GM19193 (cell line): ENCODE measurements around the gene MIOX.

Source experiments
- POLR2A ChIP-seq: IDR thresholded peaks from 4 replicates; pipeline ENCODE4 v1.6.1; 2011; ENCODE audit not compliant: insufficient read depth, insufficient read length; ENCODE audit errors: extremely low read depth

Gene MIOX

GRCh38 chr22:50464451-50464850 is 22.2 kb upstream of the MIOX start:
- TF ChIP-seq POLR2A: no peak

GRCh38 chr22:50465066-50465930 is 21.4 kb upstream of the MIOX start:
- TF ChIP-seq POLR2A: no peak

- TF ChIP-seq POLR2A: no peak
Observed at GRCh38 chr22:50467341-50467740, 19.3 kb upstream of the MIOX start.

- no peak for TF ChIP-seq POLR2A
Observed at GRCh38 chr22:50467773-50468440, 18.8 kb upstream of the MIOX start.

GRCh38 chr22:50468626-50469025 is 18.0 kb upstream of the MIOX start:
- no peak for TF ChIP-seq POLR2A

- TF ChIP-seq POLR2A: peak; percentile 61
Observed at GRCh38 chr22:50469377-50470305, 17.0 kb upstream of the MIOX start.

GRCh38 chr22:50470491-50470890 is 16.2 kb upstream of the MIOX start:
- no peak for TF ChIP-seq POLR2A

GRCh38 chr22:50471197-50471847 is 15.3 kb upstream of the MIOX start:
- no peak for TF ChIP-seq POLR2A

GRCh38 chr22:50471962-50472361 is 14.7 kb upstream of the MIOX start:
- no peak for TF ChIP-seq POLR2A

- no peak for TF ChIP-seq POLR2A
Observed at GRCh38 chr22:50473088-50473487, 13.6 kb upstream of the MIOX start.

- TF ChIP-seq POLR2A: no peak
Observed at GRCh38 chr22:50473855-50474671, 12.6 kb upstream of the MIOX start.

GRCh38 chr22:50474710-50475651 is 11.7 kb upstream of the MIOX start, which contains the start of gene SBF1:
TSS of gene SBF1 (minus strand) at chr22:50475035. CDS start at chr22:50474840, 195 bp downstream.
- TF ChIP-seq POLR2A: peak; percentile 61

- no peak for TF ChIP-seq POLR2A
Observed at GRCh38 chr22:50475652-50476002, 11.0 kb upstream of the MIOX start.
